NCI-H69 (cell line): ENCODE results near the gene NTRK2.
A peak's percentile ranks its signal among the peaks of the same experiment; 100 is the strongest.

Source experiments
- DNase-seq: peaks from one replicate; lab custom pipeline; 2025; lab: John Stamatoyannopoulos, UW

NTRK2 gene

GRCh38 chr9:84669288-84670137 is at the start of gene NTRK2:
Gene NTRK2 (plus strand): TSS chr9:84669729. CDS start chr9:84670749, 1,020 bp downstream.
- DNase-seq = peak; percentile 79

GRCh38 chr9:84620338-84620737 is 49.2 kb upstream of the NTRK2 start:
- DNase-seq = no peak

GRCh38 chr9:84621811-84622210 is 47.7 kb upstream of the NTRK2 start:
- DNase-seq = no peak

GRCh38 chr9:84622981-84623380 is 46.5 kb upstream of the NTRK2 start:
- DNase-seq = no peak

GRCh38 chr9:84636436-84636835 is 33.1 kb upstream of the NTRK2 start:
- no peak for DNase-seq

GRCh38 chr9:84642553-84643141 is 26.9 kb upstream of the NTRK2 start:
- DNase-seq = no peak

- DNase-seq = no peak
Measured at GRCh38 chr9:84647699-84648098, 21.8 kb upstream of the NTRK2 start.

GRCh38 chr9:84652496-84653120 is 16.9 kb upstream of the NTRK2 start:
- DNase-seq = peak; percentile 15

GRCh38 chr9:84655447-84655846 is 14.1 kb upstream of the NTRK2 start:
- DNase-seq = no peak

GRCh38 chr9:84659313-84659712 is 10.2 kb upstream of the NTRK2 start:
- peak; percentile 22 for DNase-seq

- no peak for DNase-seq
Measured at GRCh38 chr9:84659773-84660172, 9.8 kb upstream of the NTRK2 start.

- DNase-seq = peak; percentile 72
Measured at GRCh38 chr9:84667571-84668195, 1.8 kb upstream of the NTRK2 start.

- peak; percentile 92 for DNase-seq
Measured at GRCh38 chr9:84668196-84669012, 1.1 kb upstream of the NTRK2 start.

GRCh38 chr9:84669013-84669287 is 579 bp upstream of the NTRK2 start:
- DNase-seq = no peak

- peak; percentile 43 for DNase-seq
Measured at GRCh38 chr9:84670138-84671041, 861 bp downstream of the NTRK2 start.

GRCh38 chr9:84671586-84672521 is 2.3 kb downstream of the NTRK2 start:
- DNase-seq = peak; percentile 15

- no peak for DNase-seq
Measured at GRCh38 chr9:84673806-84674205, 4.3 kb downstream of the NTRK2 start.

- DNase-seq = peak; percentile 65
Measured at GRCh38 chr9:84677080-84677479, 7.6 kb downstream of the NTRK2 start.

- no peak for DNase-seq
Measured at GRCh38 chr9:84679571-84679970, 10.0 kb downstream of the NTRK2 start.
